ENCODE results near the gene GIPC3. TPM values are rescaled to one million over a fixed set of nuclear protein-coding genes. Genes with fewer than 3 reads are reported as not detected.

GIPC3 gene
- polyA plus RNA-seq, 2 of the 4 experiments (the other 2 are of a cell fraction) = 0.05 to 0.12 TPM

DNA sequence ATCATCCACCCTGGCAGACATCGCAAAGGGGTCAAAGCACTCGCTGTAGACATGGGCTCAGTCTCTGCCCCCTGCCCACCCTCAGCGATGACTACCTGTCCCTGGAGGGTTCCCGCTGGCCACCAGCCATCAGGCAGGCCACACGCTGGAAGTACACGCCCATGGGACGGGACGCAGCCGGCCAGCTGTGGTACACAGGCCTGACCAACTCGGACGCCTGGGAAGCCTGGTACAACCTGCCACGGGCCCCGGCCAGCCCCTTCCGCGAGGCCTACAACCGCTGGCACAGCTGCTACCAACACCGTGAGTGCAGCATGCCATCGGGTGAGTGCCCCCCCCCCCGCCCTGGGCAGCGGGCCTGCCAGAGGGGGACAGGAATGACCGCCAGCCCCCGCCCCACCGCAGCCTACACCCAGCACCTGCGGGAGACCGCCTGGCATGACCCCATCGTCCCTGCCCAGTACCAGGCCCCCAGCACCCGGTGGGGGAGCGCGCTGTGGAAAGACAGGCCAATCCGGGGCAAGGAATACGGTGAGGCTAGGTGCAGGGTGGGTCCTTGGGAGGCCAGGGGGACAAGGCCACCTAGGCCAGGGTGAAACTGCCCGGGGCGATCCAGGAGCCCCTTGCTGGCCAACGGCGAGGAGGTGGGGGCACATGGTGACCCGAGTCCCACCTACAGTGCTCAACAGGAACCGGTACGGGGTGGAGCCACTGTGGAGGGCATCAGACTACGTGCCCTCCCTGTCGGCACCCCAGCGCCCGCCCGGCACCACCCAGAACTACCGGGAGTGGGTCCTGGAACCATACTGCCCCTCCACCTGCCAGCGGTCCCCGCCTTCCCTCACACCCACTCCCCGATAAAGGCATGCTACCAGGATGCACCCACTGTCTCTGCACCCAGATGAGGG, 41.9 kb upstream of the GIPC3 start:
- Histone ChIP-seq H3K9me3 (no peaks in the 10 kb centered on the region), H3K4me1 (no peaks in the 10 kb centered on the region), H3K4me3 (no peak overlapping the region), H3K4me2 (no peak overlapping the region), H3K27ac (no peak overlapping the region)
- CTCF ChIA-PET = interaction anchor here (0.9 to 6.6 kb wide), 5 partner anchors 13 to 76 kb away, joined by 4 to 100 read pairs (median 16); partner anchors contain the start of genes HMG20B and MFSD12
- ATAC-seq (no peak), FAIRE-seq (no peak), DNase-seq (ENCODE audit: low read depth in 1 of 2, low spot score in 1 of 2) (no peak)
- POLR2A ChIA-PET = no interaction called here
- 87% methylated on average over 8 of the region's 47 CpGs for WGBS (ENCODE audit: missing lambda C conversion rate)
- no peak for TF ChIP-seq NPAS2 (CRISPR knock-in tag; IDR thresholded peaks at IDR 0.05; ENCODE audit: borderline replicate concordance)
- TF ChIP-seq KDM1A (IDR thresholded peaks at IDR 0.05; ENCODE audit: low read depth) = no peak
- TF ChIP-seq, protein P1, sequence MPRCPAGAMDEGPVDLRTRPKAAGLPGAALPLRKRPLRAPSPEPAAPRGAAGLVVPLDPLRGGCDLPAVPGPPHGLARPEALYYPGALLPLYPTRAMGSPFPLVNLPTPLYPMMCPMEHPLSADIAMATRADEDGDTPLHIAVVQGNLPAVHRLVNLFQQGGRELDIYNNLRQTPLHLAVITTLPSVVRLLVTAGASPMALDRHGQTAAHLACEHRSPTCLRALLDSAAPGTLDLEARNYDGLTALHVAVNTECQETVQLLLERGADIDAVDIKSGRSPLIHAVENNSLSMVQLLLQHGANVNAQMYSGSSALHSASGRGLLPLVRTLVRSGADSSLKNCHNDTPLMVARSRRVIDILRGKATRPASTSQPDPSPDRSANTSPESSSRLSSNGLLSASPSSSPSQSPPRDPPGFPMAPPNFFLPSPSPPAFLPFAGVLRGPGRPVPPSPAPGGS (IDR thresholded peaks at IDR 0.05) = no peak
- TF ChIP-seq CEBPB (IDR thresholded peaks at IDR 0.05) = no peak
- TF ChIP-seq FOSL2 (IDR thresholded peaks at IDR 0.05) = no peak
- no peak for TF ChIP-seq FOSL2 (CRISPR knock-in tag; IDR thresholded peaks at IDR 0.05)
- TF ChIP-seq RAD21 (conservative IDR thresholded peaks at IDR 0.05 in 1 of 2, IDR thresholded peaks at IDR 0.05 in 1 of 2) = no peak
- TF ChIP-seq SREBF2 (IDR thresholded peaks at IDR 0.05) = no peak
- no peak for TF ChIP-seq JUN (IDR thresholded peaks at IDR 0.05)

DNA sequence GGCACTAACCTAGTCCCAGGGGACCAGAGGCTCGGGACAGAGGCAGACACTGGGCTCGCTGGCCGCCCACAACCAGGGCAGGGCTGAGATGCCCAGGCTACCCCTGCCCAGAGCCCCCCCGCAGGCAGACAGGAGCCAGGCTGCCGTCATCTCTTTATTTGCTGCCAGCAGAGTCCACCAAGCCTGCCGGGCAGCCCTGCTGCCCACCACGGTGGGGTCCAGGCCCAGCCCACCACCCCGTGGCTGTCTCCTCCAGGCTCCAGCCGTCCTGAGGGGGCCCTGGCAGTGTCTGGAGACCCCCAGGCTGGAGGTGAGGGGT, 41.3 kb upstream of the GIPC3 start:
- H3K9me3 ChIP-seq = no peaks in the 10 kb centered on the region
- DNase-seq (ENCODE audit: low read depth in 1 of 2, low spot score in 1 of 2) (no peak), ATAC-seq (no peak), FAIRE-seq (no peak)
- H3K4me1 ChIP-seq = no peaks in the 10 kb centered on the region
- POLR2A ChIA-PET = no interaction called here
- WGBS (ENCODE audit: missing lambda C conversion rate) = 63% methylated on average over 3 of the region's 9 CpGs
- no peak overlapping the region for H3K27ac ChIP-seq
- H3K4me3 ChIP-seq = no peak overlapping the region
- CTCF ChIA-PET = interaction anchor here (1.0 to 6.6 kb wide), 9 partner anchors 12 to 81 kb away, joined by 3 to 100 read pairs (median 10); partner anchors contain the start of genes HMG20B and MFSD12
- TF ChIP-seq, protein P2, sequence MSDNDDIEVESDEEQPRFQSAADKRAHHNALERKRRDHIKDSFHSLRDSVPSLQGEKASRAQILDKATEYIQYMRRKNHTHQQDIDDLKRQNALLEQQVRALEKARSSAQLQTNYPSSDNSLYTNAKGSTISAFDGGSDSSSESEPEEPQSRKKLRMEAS (IDR thresholded peaks at IDR 0.05) = no peak
- TF ChIP-seq NR3C1 (IDR thresholded peaks at IDR 0.05) = no peak
- no peak for TF ChIP-seq EHF (CRISPR knock-in tag; IDR thresholded peaks at IDR 0.05)
- TF ChIP-seq, protein P1 (IDR thresholded peaks at IDR 0.05) = no peak
- no peak for TF ChIP-seq MYC (IDR thresholded peaks at IDR 0.05; ENCODE audit: borderline replicate concordance, low read length)
- TF ChIP-seq NPAS2 (CRISPR knock-in tag; IDR thresholded peaks at IDR 0.05; ENCODE audit: borderline replicate concordance) = no peak
- TF ChIP-seq CHD4 (IDR thresholded peaks at IDR 0.05; ENCODE audit: borderline replicate concordance) = no peak
- TF ChIP-seq, protein P3, sequence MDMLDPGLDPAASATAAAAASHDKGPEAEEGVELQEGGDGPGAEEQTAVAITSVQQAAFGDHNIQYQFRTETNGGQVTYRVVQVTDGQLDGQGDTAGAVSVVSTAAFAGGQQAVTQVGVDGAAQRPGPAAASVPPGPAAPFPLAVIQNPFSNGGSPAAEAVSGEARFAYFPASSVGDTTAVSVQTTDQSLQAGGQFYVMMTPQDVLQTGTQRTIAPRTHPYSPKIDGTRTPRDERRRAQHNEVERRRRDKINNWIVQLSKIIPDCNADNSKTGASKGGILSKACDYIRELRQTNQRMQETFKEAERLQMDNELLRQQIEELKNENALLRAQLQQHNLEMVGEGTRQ (IDR thresholded peaks at IDR 0.05) = no peak
- no peak for TF ChIP-seq HOXB5 (CRISPR knock-in tag; IDR thresholded peaks at IDR 0.05)
- TF ChIP-seq HOXA7 (CRISPR knock-in tag; IDR thresholded peaks at IDR 0.05) = no peak
- no peak for TF ChIP-seq CBX2 (IDR thresholded peaks at IDR 0.05; ENCODE audit: borderline replicate concordance, low read depth)
- TF ChIP-seq EP300 (IDR thresholded peaks at IDR 0.05) = no peak
- H3K4me2 ChIP-seq = no peak overlapping the region
